Suprapubic skin (tissue), 4 donors: ENCODE data around the gene KCNMB2. TPM values are rescaled to one million over a fixed set of nuclear protein-coding genes. Genes with fewer than 3 reads are reported as not detected.

Source experiments
- DNase-seq, 2 donors: peaks; one replicate each; pipeline ENCODE4 v3.0.0-alpha.2; 2019; ENCODE audit warnings: low spot score in 2 of 2
- H3K27ac ChIP-seq: fragments of 200-600 bp; sonication (generic); one replicate; pipeline ENCODE4 v1.5.1; 2019
- H3K27me3 ChIP-seq: fragments of 200-600 bp; sonication (generic); one replicate; pipeline ENCODE4 v1.5.1; 2019
- H3K36me3 ChIP-seq: fragments of 200-600 bp; sonication (generic); one replicate; pipeline ENCODE4 v1.5.1; 2019
- H3K4me1 ChIP-seq: fragments of 200-600 bp; sonication (generic); one replicate; pipeline ENCODE4 v1.5.1; 2019
- H3K4me3 ChIP-seq: fragments of 200-600 bp; sonication (generic); one replicate; pipeline ENCODE4 v1.5.1; 2019; ENCODE audit warnings: mild to moderate bottlenecking
- H3K9me3 ChIP-seq: fragments of 200-600 bp; sonication (generic); one replicate; pipeline ENCODE4 v1.5.1; 2019
- CTCF ChIP-seq, 2 donors: fragments of 200-600 bp in 1 of 2; fragments of 450-650 bp in 1 of 2; sonication (generic) in 1 of 2; IDR thresholded peaks; one replicate each; pipeline ENCODE4 v1.5.1; 2016 to 2019; ENCODE audit warnings: antibody characterized with exemption in 2 of 2, mild to moderate bottlenecking in 1 of 2, moderate library complexity in 1 of 2
- EP300 ChIP-seq: sonication (generic); formaldehyde crosslinking; IDR thresholded peaks from one replicate; pipeline ENCODE4 v1.6.1; 2017; ENCODE audit warnings: antibody characterized with exemption
- POLR2A ChIP-seq, 2 donors: fragments of 450-650 bp; IDR thresholded peaks; one replicate each; pipeline ENCODE4 v1.6.1; 2017; ENCODE audit warnings: antibody characterized with exemption in 2 of 2, mild to moderate bottlenecking in 2 of 2, moderate library complexity in 2 of 2
- POLR2AphosphoS5 ChIP-seq, 3 donors: sonication (generic); formaldehyde crosslinking; IDR thresholded peaks; one replicate each; pipeline ENCODE4 v1.6.1; 2017; ENCODE audit warnings: antibody characterized with exemption in 3 of 3
- WGBS: methylation state at CpG from one replicate; pipeline ENCODE4 v1.1.5; 2018; 5-methylcytosine and 5-hydroxymethylcytosine counted together
- total RNA-seq, 4 donors: library from RNA; depleted of rRNA; stranded (reverse); fragments of >200 nt; gene quantifications; one replicate each; pipeline ENCODE4 v1.1.0, GENCODE V29; 2016

The KCNMB2 gene
- total RNA-seq, 4 donors from 2014 or later = 0.42 TPM; not detected in 3

GRCh38 chr3:178807694-178808093 lies 271.5 kb downstream of the KCNMB2 start:
- DNase-seq = no peak
- WGBS = 100% methylated on average over 1 of the region's 1 CpG
- no peaks in the 10 kb centered on the region for H3K36me3 ChIP-seq
- no peak overlapping the region for H3K27ac ChIP-seq
- H3K4me3 ChIP-seq = no peak overlapping the region
- TF ChIP-seq POLR2A (IDR thresholded peaks at IDR 0.05) (no peak), EP300 (no peak), CTCF (IDR thresholded peaks at IDR 0.05) (no peak), POLR2AphosphoS5 (IDR thresholded peaks at IDR 0.05) (no peak)
- H3K4me1 ChIP-seq = no peaks in the 10 kb centered on the region
- no peaks in the 10 kb centered on the region for H3K9me3 ChIP-seq
- no peaks in the 10 kb centered on the region for H3K27me3 ChIP-seq

- H3K36me3 ChIP-seq = no peaks in the 10 kb centered on the region
- H3K4me3 ChIP-seq = no peak overlapping the region
- TF ChIP-seq POLR2A (IDR thresholded peaks at IDR 0.05) (no peak), EP300 (no peak), POLR2AphosphoS5 (IDR thresholded peaks at IDR 0.05) (no peak), CTCF (IDR thresholded peaks at IDR 0.05) (no peak)
- DNase-seq = no peak
- no peaks in the 10 kb centered on the region for H3K27me3 ChIP-seq
- WGBS = 75% methylated on average over 1 of the region's 1 CpG
- H3K9me3 ChIP-seq = no peaks in the 10 kb centered on the region
- H3K4me1 ChIP-seq = no peaks in the 10 kb centered on the region
- no peak overlapping the region for H3K27ac ChIP-seq
Measured at GRCh38 chr3:178808748-178809147, 272.5 kb downstream of the KCNMB2 start.

- no peaks in the 10 kb centered on the region for H3K4me1 ChIP-seq
- H3K27ac ChIP-seq = no peak overlapping the region
- H3K4me3 ChIP-seq = no peak overlapping the region
- no peaks in the 10 kb centered on the region for H3K27me3 ChIP-seq
- H3K9me3 ChIP-seq = no peaks in the 10 kb centered on the region
- TF ChIP-seq POLR2A (IDR thresholded peaks at IDR 0.05) (no peak), CTCF (IDR thresholded peaks at IDR 0.05) (no peak), EP300 (no peak), POLR2AphosphoS5 (IDR thresholded peaks at IDR 0.05) (no peak)
- WGBS = 32% methylated on average over 2 of the region's 2 CpGs
- DNase-seq = no peak
- H3K36me3 ChIP-seq = no peaks in the 10 kb centered on the region
Measured at GRCh38 chr3:178810181-178810580, 273.9 kb downstream of the KCNMB2 start.

- Histone ChIP-seq H3K27me3 (no peaks in the 10 kb centered on the region), H3K4me1 (no peaks in the 10 kb centered on the region), H3K27ac (no peak overlapping the region), H3K36me3 (no peaks in the 10 kb centered on the region), H3K4me3 (no peak overlapping the region), H3K9me3 (no peaks in the 10 kb centered on the region)
- WGBS = 68% methylated on average over 2 of the region's 2 CpGs
- no peak for DNase-seq
- TF ChIP-seq CTCF (IDR thresholded peaks at IDR 0.05) = no peak
- TF ChIP-seq POLR2AphosphoS5 (IDR thresholded peaks at IDR 0.05) = no peak
- TF ChIP-seq POLR2A (IDR thresholded peaks at IDR 0.05) = no peak
- TF ChIP-seq EP300 = no peak
Measured at GRCh38 chr3:178822722-178823121, 286.5 kb downstream of the KCNMB2 start.

GRCh38 chr3:178823150-178823549 lies 286.9 kb downstream of the KCNMB2 start:
- 67% methylated on average over 1 of the region's 1 CpG for WGBS
- TF ChIP-seq POLR2AphosphoS5 (IDR thresholded peaks at IDR 0.05) = no peak
- no peak for TF ChIP-seq POLR2A (IDR thresholded peaks at IDR 0.05)
- TF ChIP-seq EP300 = no peak
- no peak for TF ChIP-seq CTCF (IDR thresholded peaks at IDR 0.05)
- no peak overlapping the region for H3K4me3 ChIP-seq
- H3K4me1 ChIP-seq = no peaks in the 10 kb centered on the region
- H3K36me3 ChIP-seq = no peaks in the 10 kb centered on the region
- no peaks in the 10 kb centered on the region for H3K27me3 ChIP-seq
- no peak overlapping the region for H3K27ac ChIP-seq
- no peaks in the 10 kb centered on the region for H3K9me3 ChIP-seq
- DNase-seq = no peak
